T-helper 1 cell (primary cell): ENCODE measurements around the gene NDUFA12.

ENCODE experiments used
- DNase-seq, 5 donors: peaks; one replicate each; pipeline ENCODE4 v3.0.0-alpha.2; 2012 to 2020

Gene NDUFA12

GRCh38 chr12:94979941-94980340, 23.6 kb downstream of the NDUFA12 start:
- DNase-seq: no peak

DNA sequence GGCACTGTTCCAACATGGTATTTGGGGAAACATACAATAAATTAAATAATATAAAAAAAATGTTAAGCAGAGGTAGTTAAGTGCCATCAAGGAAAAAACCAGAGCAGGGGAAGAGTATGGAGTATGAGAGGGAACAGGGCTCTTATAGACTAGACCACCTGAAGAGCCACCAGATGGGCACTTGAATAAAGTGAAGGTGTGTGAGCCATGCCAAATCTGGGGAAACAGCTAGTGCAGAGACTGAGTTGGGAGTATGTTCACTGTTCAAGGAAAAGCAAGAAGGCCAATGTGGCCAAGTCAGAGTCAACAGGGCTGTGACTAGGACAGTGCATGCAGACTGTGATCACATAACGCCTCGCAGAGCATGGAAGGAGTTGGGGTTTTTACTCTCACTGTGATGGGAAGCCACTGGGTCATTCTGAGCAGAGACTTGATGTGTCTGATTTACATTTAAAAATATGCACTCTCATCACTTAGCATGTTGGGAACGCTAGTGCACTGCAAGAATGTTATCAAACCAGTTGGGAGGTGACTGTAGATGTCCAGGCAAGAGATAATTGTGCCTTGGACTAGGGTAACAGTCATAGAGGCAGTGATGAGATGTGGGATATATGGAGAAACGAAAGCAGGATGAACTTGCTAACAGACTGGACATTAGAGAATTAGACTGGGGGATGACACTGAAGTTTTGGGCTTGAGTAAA, 25.6 kb downstream of the NDUFA12 start:
- no peak for DNase-seq

- DNase-seq: no peak
Observed at GRCh38 chr12:94973221-94973620, 30.3 kb downstream of the NDUFA12 start.

DNA sequence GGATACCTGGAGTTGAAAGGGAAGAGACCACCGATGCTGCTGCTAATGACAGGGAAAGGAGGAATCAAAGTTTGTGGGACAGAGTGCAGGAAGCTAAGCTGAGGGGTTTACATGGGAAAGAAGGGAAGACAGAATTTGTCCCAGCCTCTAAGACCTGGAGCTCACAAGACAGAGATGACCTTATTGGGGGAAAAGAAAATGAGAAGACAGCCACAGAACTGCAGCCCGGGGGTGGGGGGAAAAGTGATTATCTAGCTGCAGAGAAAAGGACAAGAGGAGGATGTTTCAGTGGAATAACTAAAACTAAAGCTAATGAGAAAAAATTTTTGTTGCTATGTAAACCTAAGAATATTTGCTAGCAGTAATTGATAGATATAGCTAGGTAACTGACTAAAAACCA, 30.7 kb downstream of the NDUFA12 start:
- no peak for DNase-seq

DNA sequence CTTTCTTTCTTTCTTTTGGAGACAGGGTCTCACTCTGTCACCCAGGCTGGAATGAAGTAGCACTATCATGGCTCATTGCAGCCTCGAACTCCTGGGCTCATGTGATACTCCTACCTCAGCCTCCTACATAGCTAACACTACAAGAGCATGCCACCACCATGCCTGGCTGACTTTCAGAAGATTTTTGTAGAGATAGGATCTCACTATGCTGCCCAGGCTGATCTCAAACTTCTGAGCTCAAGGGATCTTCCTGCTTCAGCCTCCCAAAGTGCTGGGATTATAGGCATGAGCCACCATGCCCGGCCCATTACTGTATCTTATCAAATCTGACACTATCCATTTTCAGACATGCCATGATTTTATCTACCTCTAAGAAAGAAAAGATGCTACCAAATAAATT, 31.6 kb downstream of the NDUFA12 start:
- no peak for DNase-seq

DNA sequence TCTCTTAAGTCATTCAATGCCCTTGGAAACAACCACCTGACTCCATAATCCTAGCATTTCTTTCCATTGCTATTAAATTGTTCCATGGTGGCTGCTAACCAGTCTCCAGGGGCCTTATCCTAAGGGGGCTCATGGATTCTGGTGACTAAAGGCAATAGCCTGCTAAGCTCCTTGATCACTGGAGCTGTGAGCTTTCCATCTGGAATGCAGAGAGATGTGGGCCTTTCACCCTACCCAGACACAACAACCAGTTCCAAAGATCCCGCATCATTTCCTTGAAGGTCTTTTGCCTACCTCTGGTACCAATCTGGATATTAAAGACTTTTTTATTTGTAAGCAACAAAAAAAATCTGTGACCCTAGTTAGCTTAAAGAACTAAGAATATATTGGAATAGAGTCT, 32.9 kb downstream of the NDUFA12 start:
- no peak for DNase-seq

DNA sequence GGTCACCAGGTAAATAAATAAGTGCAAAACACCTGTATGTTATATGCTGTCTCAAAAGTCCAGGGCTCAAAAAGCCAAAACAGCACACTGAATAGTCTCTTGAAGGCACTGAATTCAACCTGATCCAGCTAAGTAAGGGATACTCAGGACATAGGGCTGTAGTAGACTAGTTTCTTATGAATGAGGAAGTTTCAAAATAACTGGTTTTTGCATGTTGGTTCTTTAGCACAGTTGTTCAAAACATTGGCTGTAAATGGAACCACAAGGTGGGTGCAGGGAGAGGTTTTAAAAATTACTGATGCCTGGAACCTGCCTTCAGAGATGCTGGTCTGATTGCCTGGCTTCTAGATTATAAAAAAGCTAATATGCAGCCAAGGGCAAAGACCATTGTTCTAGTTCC, 34.1 kb downstream of the NDUFA12 start:
- no peak for DNase-seq

DNA sequence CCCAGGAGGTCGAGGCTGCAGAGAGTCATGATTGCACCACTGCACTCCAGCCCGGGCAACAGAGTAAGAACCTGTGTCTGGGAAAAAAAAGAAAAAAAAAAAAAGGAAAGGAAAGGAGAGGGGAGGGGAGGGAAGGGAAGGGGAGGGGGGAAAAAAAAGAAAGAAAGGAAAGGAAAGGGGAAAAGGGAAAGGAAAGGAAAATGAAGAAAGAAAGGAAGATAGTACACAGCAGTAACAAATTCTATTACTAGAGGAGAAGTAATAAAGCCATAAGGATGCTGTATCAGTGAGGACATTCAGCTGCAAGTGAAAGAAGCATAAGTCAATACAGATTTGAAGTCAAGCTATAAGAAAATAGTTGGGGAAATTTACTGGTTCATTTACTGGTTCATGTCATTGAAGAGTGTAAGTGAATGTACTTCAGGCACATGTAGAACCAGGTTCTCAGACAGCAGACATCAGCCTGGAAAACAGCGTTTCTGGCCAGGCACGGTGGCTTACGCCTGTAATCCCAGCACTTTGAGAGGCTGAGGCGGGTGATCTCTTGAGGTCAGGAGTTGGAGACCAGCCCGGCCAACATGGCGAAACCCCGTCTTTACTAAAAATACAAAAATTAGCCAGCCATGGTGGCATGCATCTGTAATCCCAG, 37.4 kb downstream of the NDUFA12 start:
- no peak for DNase-seq

- DNase-seq: no peak
Observed at GRCh38 chr12:94963649-94964048, 39.8 kb downstream of the NDUFA12 start.

DNA sequence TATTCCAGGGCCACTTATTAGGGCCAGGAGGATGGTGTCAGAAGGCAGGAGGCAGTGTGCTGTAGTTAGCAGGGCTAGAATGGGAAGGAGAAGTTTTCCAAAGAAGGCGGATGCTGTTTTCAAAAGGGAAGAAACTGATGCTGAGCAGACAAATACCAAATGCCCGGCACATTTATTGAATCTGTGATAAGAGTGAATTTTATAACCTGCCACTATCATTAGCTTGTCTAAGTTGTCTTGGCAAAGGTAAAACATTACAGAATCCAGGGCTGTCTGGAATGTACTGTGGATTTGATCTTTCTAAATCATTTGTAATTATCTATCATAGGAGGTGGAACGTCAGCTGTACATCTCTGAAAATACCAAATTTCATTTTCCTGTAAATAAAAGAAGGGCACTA, 40.8 kb downstream of the NDUFA12 start:
- DNase-seq: no peak

GRCh38 chr12:94961911-94962310, 41.6 kb downstream of the NDUFA12 start:
- no peak for DNase-seq

- DNase-seq: no peak
Observed at GRCh38 chr12:94961256-94961824, 42.2 kb downstream of the NDUFA12 start.

DNA sequence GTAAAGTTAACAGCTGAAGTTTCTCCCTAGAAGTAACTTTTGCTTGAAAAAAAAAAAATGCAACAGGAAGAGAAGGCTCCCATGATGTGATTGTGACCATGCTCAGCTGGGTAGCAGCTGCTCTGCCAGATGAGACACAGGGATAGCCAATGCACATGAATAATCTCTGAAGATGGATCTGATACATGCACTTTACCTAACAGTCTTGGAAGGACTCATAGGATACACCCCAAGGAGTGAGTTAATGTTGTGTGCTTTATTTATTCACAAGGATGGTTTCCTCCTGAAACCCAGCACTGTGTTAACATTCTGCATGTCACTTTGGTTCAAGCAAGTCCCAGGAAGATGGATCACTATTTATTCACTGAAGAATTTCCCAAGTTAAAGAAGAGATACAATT, 46.5 kb downstream of the NDUFA12 start:
- no peak for DNase-seq

DNA sequence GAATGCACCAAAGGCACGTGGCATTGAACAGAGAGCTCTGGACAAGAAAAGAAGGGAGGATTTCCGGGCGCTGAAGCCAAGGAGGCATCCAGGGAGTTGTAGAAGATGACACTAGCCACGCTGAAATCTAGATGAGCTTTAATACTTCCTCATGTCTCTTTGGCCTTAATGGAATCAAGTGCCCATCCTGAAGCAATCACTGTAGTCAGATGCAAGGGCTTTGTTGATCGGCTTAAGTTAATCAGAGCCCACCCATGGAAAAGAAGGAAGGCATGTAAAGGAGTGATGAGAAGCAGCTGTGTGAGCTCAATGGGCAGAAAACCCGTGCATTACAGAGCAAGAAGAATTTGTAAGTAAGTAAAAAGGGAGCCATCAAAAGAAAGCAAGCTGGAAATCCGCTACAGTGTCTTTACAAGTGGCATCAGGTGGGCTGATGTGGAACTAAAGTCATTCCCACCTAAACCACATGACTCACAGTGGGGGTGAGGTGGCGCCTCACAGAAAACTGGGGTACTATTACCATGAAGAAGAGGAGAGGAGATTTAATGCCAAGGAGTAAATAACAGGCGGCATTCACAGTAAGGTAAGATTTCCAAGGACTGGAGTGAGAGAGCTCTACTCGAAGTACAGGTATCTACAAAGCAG, 48.4 kb downstream of the NDUFA12 start:
- no peak for DNase-seq

- DNase-seq: no peak
Observed at GRCh38 chr12:94954029-94954685, 49.3 kb downstream of the NDUFA12 start.

- DNase-seq: no peak
Observed at GRCh38 chr12:94952325-94952724, 51.2 kb downstream of the NDUFA12 start.

DNA sequence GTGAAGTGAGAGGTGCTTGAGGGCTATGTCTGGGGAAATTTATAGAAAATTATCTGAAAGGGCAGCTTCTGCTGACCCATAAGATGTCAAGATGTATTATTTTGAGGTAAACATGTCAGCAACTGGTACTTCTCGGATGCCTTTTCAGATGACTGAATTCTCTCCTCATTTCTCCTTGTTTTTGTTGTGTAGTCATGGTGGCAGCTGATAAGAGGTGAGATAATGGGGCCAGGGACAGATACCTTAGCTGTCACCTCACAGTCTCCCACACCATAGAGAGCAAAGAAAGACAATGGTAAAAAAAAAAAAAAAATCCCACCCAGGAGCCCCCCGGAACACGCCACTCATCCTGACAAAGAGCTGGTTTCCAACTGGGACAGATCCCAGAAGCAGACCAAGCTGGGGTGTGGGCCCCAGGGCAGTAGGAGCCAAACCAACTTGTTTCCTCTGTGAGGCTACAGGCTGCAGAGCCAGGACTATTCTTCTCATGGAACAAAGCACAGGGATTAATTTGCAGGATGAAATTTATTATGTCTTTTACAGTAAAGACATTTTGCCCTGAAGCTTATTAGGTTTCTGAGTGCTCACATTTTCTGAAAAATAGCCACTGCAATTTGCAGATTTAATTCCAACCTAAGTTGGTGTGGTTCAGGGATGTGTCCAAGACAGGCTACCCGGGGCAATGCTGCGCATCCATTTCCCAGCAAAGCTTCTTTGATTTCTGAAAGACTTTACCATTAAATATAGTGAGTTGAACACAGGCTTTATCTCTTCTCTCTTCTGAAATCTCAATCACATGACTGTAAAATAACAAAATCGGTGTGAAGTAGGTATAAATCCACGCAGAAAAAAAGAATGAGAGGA, 52.2 kb downstream of the NDUFA12 start:
- no peak for DNase-seq

DNA sequence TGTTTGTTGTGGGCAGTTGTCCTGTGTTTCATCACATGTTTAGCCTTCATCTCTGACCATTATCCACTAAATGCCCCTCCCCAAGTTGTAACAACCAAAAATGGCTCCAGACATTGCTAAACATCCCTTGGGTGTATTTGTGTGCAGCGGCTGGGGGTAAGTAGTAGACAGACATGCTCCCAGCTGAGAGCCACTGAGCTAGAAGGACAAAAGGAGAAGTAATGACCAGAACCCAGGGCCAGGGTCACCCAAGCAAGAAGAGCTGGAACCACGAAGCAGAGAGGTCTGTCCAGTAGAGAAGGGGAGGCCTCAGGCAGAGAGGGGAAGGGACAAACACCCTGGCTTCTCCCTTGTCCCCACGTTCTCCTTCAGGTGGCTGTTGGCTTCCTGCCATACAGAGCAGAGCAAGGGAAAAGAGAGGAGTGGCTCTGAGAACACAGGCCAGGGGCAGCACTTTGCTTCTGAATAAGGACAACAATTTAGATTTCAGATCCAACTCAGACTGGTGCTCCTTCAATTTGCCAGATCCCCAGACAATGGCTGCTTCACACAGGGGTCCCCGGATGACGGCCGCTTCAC, 55.2 kb downstream of the NDUFA12 start:
- DNase-seq: no peak

DNA sequence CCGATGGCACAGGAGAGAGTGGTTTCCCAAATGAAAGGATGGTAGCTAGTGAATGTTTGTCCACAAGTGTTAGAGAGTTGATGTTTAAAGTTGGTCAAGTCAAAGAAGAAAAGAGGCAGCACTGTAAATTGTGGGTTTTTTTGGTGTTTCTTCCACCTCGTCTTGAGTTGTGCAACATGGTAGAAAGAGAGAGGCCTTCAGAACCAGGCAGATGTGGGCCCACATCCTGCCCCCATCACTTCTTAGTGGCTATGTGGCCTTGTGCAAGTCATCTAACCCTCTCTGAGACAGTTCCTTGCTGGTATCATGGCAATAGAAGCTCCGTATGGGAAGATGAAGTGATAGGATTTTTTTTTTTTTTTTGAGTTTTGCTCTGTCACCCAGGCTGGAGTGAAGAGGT, 60.8 kb downstream of the NDUFA12 start:
- peak in 1 of 5 donors; percentile 66 for DNase-seq

- DNase-seq: peak in 4 of 5 donors; percentile 1 to 88 (median 18)
Observed at GRCh38 chr12:94941440-94941862, 62.0 kb downstream of the NDUFA12 start.

DNA sequence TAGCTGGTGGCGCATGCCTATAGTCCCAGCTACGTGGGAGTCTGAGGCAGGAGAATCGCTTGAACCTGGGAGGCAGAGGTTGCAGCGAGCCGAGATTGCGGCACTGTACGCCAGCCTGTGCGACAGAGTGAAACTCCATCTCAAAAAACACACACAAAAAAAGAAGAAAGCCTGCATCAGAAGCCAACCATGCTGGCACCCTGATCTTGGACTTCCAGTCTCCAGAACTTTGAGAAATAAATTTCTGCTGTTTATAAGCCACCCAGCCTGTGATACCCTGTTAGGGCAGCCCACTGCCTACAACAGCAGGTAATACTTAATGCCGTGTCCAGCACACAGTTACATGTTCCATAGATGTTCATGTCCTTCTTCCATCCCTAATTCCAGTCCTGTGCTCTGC, 62.7 kb downstream of the NDUFA12 start:
- DNase-seq: no peak

GRCh38 chr12:94938583-94938982, 64.9 kb downstream of the NDUFA12 start:
- DNase-seq: no peak
